Endothelial cell of umbilical vein (primary cell): ENCODE measurements around the gene TJP1. TPM values are rescaled to one million over a fixed set of nuclear protein-coding genes. Genes with fewer than 3 reads are reported as not detected.

Source experiments
- BruUV-seq: library from RNA; stranded (reverse); fragments of 400-500 nt; replicated peaks from 2 replicates; lab custom pipeline; 2021; lab: Mats Ljungman, UMichigan
- CTCF ChIA-PET: fragments of 300-600, 350-600 bp; sonication (Branson Sonifier 250); formaldehyde crosslinking; loops from one replicate; lab custom pipeline; 2021; ENCODE audit warnings: antibody characterized with exemption, inconsistent platforms; lab: Charles Lee
- POLR2A ChIA-PET: fragments of 300-600, 350-600 bp; sonication (Branson Sonifier 250); formaldehyde crosslinking; loops from one replicate; lab custom pipeline; 2021; ENCODE audit warnings: antibody characterized with exemption, inconsistent platforms; lab: Charles Lee
- DNase-seq: peaks from one replicate; pipeline ENCODE4 v3.0.0-alpha.2; 2011; ENCODE audit warnings: low read depth, low spot score
- FAIRE-seq: peaks from 2 replicates; lab custom pipeline; 2011; peaks lifted over from hg19 to GRCh38; lab: Jason Lieb, UNC
- H2AFZ ChIP-seq: 2 replicates; pipeline ENCODE4 v1.6.0; 2012; ENCODE audit warnings: low read depth, low read length, control low read depth, inconsistent platforms
- H3K27ac ChIP-seq: 2 replicates; pipeline ENCODE4 v1.5.1; 2011; ENCODE audit warnings: low read depth, mild to moderate bottlenecking, control low read depth, low read length, moderate library complexity; ENCODE audit not compliant: insufficient read depth
- H3K27me3 ChIP-seq, 2 experiments: 2 replicates each; pipeline versions ENCODE4 v1.6.0 to v1.6.1; 2011; ENCODE audit warnings: low read length in 2 of 2, mixed read lengths in 1 of 2; ENCODE audit not compliant: control insufficient read depth in 2 of 2, insufficient read depth in 2 of 2
- H3K36me3 ChIP-seq, 2 experiments: 2 replicates in 1 of 2; 3 replicates in 1 of 2; pipeline ENCODE4 v1.5.1; 2011; ENCODE audit warnings: low read length in 2 of 2, mild to moderate bottlenecking in 1 of 2, moderate library complexity in 1 of 2; ENCODE audit not compliant: control insufficient read depth in 2 of 2, insufficient read depth in 2 of 2; ENCODE audit errors: extremely low read depth in 1 of 2
- H3K4me1 ChIP-seq: 3 replicates; pipeline ENCODE4 v1.5.1; 2011; ENCODE audit warnings: mild to moderate bottlenecking, low read length; ENCODE audit not compliant: control insufficient read depth, insufficient read depth; ENCODE audit errors: extremely low read depth
- H3K4me2 ChIP-seq: 2 replicates; pipeline ENCODE4 v1.6.1; 2011; ENCODE audit warnings: low read length, control low read depth, mixed read lengths; ENCODE audit not compliant: insufficient read depth
- H3K4me3 ChIP-seq, 3 experiments: fragments of 200-600 bp in 1 of 3; sonication (generic), shearing (Covaris generic) in 1 of 3; replicated peaks in 1 of 3; 2 replicates each; pipeline ENCODE4 v1.5.1; 2011 to 2016; ENCODE audit warnings: control low read depth in 3 of 3, low read length in 3 of 3, mild to moderate bottlenecking in 2 of 3, inconsistent platforms in 1 of 3, low read depth in 1 of 3, moderate library complexity in 1 of 3; ENCODE audit not compliant: insufficient read depth in 1 of 3
- H3K79me2 ChIP-seq: 2 replicates; pipeline ENCODE4 v1.6.0; 2012; ENCODE audit warnings: low read length, inconsistent platforms; ENCODE audit not compliant: control insufficient read depth, insufficient read depth
- H3K9ac ChIP-seq: replicated peaks from 2 replicates; pipeline ENCODE3; 2011; ENCODE audit warnings: low read length, control low read depth; ENCODE audit not compliant: insufficient read depth; ENCODE audit errors: extremely low read depth
- H3K9me1 ChIP-seq: replicated peaks from 3 replicates; pipeline ENCODE4 v1.6.0; 2011; ENCODE audit warnings: mild to moderate bottlenecking, low read length; ENCODE audit not compliant: control insufficient read depth, insufficient read depth; ENCODE audit errors: extremely low read depth
- H3K9me3 ChIP-seq: replicated peaks from 2 replicates; pipeline ENCODE4 v1.5.1; 2012; ENCODE audit warnings: low read length, inconsistent platforms; ENCODE audit not compliant: control insufficient read depth, insufficient read depth
- H4K20me1 ChIP-seq: replicated peaks from 2 replicates; pipeline ENCODE3; 2011; ENCODE audit warnings: mild to moderate bottlenecking, low read length; ENCODE audit not compliant: control insufficient read depth, insufficient read depth; ENCODE audit errors: extremely low read depth
- EZH2 ChIP-seq: IDR thresholded peaks from 2 replicates; pipeline ENCODE4 v1.6.1; 2012; ENCODE audit warnings: borderline replicate concordance, low read depth, mild to moderate bottlenecking, moderate library complexity, low read length, inconsistent platforms; ENCODE audit not compliant: severe bottlenecking
- FOS ChIP-seq: IDR thresholded peaks from 2 replicates; pipeline ENCODE4 v1.6.1; 2011; ENCODE audit warnings: mild to moderate bottlenecking, low read length, moderate library complexity, borderline replicate concordance; ENCODE audit not compliant: insufficient read depth
- GATA2 ChIP-seq: IDR thresholded peaks from 2 replicates; pipeline ENCODE4 v1.7.0; 2011; ENCODE audit warnings: low read depth, mild to moderate bottlenecking, moderate library complexity, mixed read lengths, low read length; ENCODE audit not compliant: insufficient read length, insufficient read depth
- JUN ChIP-seq: IDR thresholded peaks from 2 replicates; pipeline ENCODE4 v1.6.1; 2011; ENCODE audit warnings: borderline replicate concordance, low read depth; ENCODE audit not compliant: insufficient read length, insufficient read depth
- MYC ChIP-seq: IDR thresholded peaks from one replicate; pipeline ENCODE4 v1.6.1; 2011; ENCODE audit warnings: mild to moderate bottlenecking, low read depth, low read length
- POLR2A ChIP-seq: IDR thresholded peaks from 2 replicates; pipeline ENCODE4 v1.6.1; 2012; ENCODE audit warnings: low read depth, mild to moderate bottlenecking, control low read depth, low read length
- POLR2AphosphoS5 ChIP-seq: IDR thresholded peaks from 2 replicates; pipeline ENCODE4 v1.6.1; 2012; ENCODE audit warnings: low read depth, mild to moderate bottlenecking, control low read depth, low read length, moderate library complexity; ENCODE audit not compliant: insufficient read depth
- dilution Hi-C: fragments of 300-500 bp; cut with MboI; formaldehyde crosslinking; loops from one replicate; pipeline ENCODE4 v1.15.0; 2019; ENCODE audit warnings: low sequenced_read_pairs; ENCODE audit not compliant: extremely low pct_ligation_motif_present
- intact Hi-C: fragments of 100-400 bp; cut with micrococcal nuclease; formaldehyde crosslinking; loops from one replicate; pipeline ENCODE4 v1.10.0; 2022
- polyA plus RNA-seq, 4 experiments: library from polyadenylated mRNA; depleted of rRNA in 3 of 4; stranded (reverse) in 3 of 4; unstranded in 1 of 4; fragments of >200 nt; gene quantifications; 2 replicates each; pipeline versions ENCODE4 v1.2.1 to v1.2.3, GENCODE V29; 2011 to 2012; ENCODE audit warnings: missing spikeins in 1 of 4
- total RNA-seq: library from RNA; stranded (reverse); gene quantifications from 2 replicates; pipeline ENCODE4 v1.2.3, GENCODE V29; 2021
- TF ChIP-seq, protein P1 (sequence below), 2 donors: IDR thresholded peaks; 1 replicate in 1 of 2; 2 replicates in 1 of 2; pipeline ENCODE4 v1.5.1; 2011; ENCODE audit warnings: low read length in 2 of 2, mild to moderate bottlenecking in 2 of 2, moderate library complexity in 2 of 2, control low read depth in 1 of 2, inconsistent platforms in 1 of 2, low read depth in 1 of 2; ENCODE audit not compliant: insufficient read depth in 1 of 2; ENCODE audit errors: extremely low read depth in 1 of 2
- TF ChIP-seq, protein P2 (sequence below): IDR thresholded peaks from 2 replicates; pipeline ENCODE4 v1.6.1; 2011; ENCODE audit not compliant: insufficient read depth, insufficient read length

The TJP1 gene
- total and polyA plus RNA-seq, 2 donors (not counting 3 experiments of a cell fraction or from before 2014, with no cell fraction given) = 45.6 to 128 TPM

DNA sequence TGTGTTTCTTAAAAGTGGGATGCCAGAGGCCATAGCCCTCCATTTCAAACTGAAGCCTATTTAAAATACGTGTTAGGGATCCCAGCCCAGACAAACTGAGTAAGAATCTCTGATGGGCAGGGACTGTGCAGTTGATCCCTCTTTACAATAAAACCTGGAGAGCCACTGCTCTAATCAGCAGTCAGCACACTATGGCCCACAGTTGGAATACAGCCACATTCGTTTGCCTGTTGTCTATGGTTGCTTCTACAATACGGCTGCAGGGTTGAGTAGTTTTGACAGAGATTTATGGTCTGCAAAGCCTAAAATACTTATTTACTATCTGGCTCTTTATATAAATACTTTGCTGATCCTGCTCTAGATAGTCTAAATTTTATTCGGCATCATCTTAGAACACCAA lies 32.4 kb downstream of the TJP1 start:
- Histone ChIP-seq H3K9me1 (no peaks in the 10 kb centered on the region), H3K79me2 (peaks cover 53% of the 10 kb centered on the region), H4K20me1 (peaks cover 5% of the 10 kb centered on the region), H3K4me3 (no peak overlapping the region), H3K9me3 (no peaks in the 10 kb centered on the region), H3K36me3 (peaks cover 0 to 2% of the 10 kb centered on the region in 2 experiments), H3K4me1 (peaks cover 5% of the 10 kb centered on the region), H3K4me2 (no peak overlapping the region), H3K27ac (no peak overlapping the region), H2AFZ (no peak overlapping the region), H3K27me3 (no peaks in the 10 kb centered on the region), H3K9ac (no peak overlapping the region)
- CTCF ChIA-PET = interaction anchor here (1.5 kb wide), 1 partner anchor 42 kb away, joined by 4 read pairs; no protein-coding TSS in a partner anchor
- TF ChIP-seq, protein P1, sequence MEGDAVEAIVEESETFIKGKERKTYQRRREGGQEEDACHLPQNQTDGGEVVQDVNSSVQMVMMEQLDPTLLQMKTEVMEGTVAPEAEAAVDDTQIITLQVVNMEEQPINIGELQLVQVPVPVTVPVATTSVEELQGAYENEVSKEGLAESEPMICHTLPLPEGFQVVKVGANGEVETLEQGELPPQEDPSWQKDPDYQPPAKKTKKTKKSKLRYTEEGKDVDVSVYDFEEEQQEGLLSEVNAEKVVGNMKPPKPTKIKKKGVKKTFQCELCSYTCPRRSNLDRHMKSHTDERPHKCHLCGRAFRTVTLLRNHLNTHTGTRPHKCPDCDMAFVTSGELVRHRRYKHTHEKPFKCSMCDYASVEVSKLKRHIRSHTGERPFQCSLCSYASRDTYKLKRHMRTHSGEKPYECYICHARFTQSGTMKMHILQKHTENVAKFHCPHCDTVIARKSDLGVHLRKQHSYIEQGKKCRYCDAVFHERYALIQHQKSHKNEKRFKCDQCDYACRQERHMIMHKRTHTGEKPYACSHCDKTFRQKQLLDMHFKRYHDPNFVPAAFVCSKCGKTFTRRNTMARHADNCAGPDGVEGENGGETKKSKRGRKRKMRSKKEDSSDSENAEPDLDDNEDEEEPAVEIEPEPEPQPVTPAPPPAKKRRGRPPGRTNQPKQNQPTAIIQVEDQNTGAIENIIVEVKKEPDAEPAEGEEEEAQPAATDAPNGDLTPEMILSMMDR (IDR thresholded peaks at IDR 0.05; ENCODE audit: extremely low read depth in 1 of 2, insufficient read depth in 1 of 2, low read depth in 1 of 2, low read length in 2 of 2) = no peak
- TF ChIP-seq POLR2AphosphoS5 = no peak
- no peak for TF ChIP-seq GATA2
- TF ChIP-seq JUN = no peak
- no peak for TF ChIP-seq FOS
- no peak for TF ChIP-seq MYC
- no peak for TF ChIP-seq POLR2A
- no peak for TF ChIP-seq EZH2
- TF ChIP-seq, protein P2, sequence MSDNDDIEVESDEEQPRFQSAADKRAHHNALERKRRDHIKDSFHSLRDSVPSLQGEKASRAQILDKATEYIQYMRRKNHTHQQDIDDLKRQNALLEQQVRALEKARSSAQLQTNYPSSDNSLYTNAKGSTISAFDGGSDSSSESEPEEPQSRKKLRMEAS = no peak
- POLR2A ChIA-PET = no interaction called here
- intact Hi-C loops = loop anchor here (2.0 to 5.0 kb wide), 2 partner anchors 17 to 32 kb away; partner anchors contain the start of gene TJP1
- dilution Hi-C loops = no loop called here
- FAIRE-seq = no peak
- no peak for DNase-seq
- no TSS peak for BruUV-seq
